Measurements from ENCODE around the gene F12.
"Not testable (repeated sequence)": the region's sequence is repeated elsewhere in the genome, so short reads cannot be mapped to it uniquely, and the experiment has no call there.

F12 gene

DNA sequence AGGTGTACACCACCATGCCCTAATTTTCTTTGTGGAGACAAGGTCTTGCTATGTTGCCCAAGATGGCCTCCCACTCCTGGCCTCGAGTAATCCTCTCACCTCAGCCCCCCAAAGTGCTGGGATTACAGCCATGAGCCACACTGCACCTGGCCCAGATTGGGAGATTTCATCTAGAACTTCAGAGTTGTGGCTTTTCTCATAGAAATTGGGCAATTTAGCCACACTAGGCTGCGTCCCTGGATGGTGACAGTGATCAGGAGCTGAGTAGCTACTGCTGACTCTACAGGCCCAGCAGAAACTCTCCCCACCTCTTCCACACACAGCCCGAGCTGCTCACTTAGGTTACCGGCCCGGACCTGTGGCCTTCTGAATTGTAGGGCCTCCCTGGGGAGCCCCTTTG, 16.6 kb downstream of the F12 start:
- H3K27ac ChIP-seq, result no peak overlapping the region

DNA sequence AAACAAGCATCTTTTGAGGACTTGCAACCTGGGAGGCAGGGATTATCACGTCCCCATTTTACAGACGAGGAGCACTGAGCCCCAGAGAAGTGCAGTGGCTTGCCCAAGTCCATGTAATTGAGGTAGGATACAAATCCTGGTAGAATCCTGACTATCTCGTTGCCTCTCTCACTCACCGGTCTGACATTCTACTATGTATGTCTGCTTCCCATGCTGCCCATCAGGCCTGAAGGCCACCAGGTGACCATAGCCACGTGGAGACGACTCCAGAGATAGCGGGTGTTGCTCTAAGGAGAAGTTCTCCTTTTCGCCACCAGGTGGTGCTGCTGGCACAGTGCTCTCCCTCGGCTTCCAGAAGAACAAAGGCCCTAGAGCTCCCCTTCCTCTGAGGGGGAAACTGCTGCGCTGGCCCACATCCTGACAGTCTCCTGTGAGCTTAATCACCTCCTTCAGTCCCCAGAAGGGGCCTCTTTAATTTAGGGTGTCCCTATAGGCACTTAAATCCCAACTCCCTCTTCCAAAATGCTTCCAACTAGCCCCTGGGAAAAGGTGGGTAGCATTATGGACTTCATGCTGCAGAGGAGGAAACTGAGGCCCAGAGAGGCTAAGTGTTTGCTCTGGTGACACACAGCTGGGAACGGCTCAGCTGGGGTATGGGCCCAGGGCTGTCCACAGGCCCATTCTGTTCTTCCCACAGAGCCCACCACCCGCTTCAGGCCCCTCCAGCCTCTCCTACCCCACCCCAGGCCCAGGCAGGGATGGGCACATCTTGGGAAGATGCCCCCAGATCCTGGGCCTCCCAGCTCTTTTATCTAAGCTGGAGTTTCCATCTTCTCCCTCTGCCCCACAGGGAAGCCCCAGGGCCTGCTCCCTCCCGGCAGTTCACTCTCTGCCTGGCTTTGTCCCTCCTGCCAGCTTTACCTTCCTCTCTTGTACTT, 18.7 kb downstream of the F12 start:
- no peak for DNase-seq (ENCODE audit: low read depth, low spot score)
- peak overlapping the region; percentile 69 for H3K27ac ChIP-seq

More for the DNA sequence above, 16.6 kb downstream of the F12 start:
- no peak for DNase-seq (ENCODE audit: low read depth, low spot score)

DNA sequence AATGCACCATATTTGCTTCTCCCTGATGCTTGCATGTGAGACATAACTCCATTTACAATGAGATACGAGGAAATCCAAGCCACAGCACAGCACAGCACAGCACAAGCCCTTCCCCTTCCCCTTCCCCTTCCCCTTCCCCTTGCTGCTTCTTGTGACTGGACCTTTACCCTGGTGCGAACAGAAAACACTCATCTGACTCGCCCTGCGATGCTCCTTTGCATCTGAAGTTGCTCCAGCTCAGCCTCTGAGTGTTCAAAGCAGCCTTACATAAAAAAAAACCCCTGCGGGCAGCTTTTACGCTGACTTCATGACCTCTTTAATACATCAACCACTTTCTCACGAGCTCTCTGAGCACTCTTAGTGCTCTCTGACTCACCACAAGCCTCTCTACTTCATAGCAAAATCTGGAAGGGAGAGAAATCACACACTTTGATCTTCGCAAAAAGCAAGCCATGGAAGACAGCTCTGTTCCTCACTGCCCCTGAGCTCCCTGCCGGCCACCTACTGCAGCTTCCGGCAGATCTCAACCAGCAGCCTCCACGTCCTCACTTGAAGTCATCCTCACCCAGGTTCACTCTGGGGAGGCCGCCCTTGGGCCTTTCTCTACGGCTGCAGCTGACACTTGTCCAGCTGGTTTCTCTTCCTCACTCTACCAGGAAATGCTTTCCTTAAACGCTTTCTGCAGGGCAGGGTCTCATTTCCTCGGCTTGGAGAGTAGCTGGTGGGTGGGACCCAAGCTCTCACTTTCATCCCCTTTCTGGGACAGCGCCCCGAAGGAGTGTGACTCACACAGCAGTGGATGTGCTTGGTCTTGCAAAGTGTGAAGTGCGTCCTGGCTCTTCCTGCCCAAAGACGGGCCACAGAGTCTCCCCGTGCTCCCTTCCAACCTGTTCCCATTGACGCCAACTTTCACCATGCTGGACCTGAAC, 19.9 kb downstream of the F12 start:
- peak; percentile 84 for DNase-seq (ENCODE audit: low read depth, low spot score)
- H3K27ac ChIP-seq, result peak overlapping the region; percentile 69

DNA sequence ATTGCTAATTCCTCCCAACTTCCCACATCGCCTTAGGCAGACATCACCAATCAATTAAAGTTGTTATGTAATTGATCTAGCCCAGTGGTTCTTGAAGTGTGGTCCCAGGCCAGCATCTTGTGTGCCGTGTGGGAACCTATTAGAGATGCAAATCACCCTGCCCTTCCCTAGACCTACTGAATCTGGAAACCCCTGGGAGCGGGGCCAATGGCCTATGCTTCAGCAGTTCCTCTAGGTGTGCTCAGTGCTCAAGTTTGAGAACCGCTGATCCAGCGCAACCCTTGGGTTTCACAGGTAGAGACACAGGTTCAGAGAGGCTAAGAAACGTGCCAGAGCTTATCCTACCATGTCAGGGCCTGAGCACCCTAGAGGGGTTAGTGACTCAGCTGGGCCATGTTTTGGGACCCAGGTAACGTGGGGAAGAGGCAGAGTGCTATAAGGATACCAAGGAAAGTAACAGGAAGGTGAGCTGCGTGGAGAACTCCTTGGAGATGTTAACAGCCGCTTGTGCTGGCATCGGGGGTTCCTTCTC, 20.8 kb downstream of the F12 start:
- no peak for DNase-seq (ENCODE audit: low read depth, low spot score)
- peak overlapping the region; percentile 69 for H3K27ac ChIP-seq

DNA sequence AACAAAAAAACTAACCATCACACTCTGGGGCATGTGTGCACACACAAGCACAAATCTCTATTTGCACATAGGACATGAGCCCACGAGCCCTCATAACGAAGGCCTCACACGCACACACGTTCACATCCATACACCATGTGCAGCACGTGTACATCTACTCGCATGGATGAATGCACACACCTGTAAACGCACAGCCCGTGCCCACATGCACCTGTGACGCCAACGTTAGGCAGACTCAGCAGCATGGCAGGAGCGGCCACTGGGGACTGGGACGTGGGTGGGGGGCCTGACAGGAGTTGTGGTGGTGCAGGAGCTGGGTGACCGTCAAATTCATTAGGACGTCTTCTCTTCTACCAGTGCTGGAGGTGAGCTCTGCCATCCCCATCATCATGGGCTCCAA, 22.0 kb downstream of the F12 start:
- no peak overlapping the region for H3K27ac ChIP-seq
- no peak for DNase-seq (ENCODE audit: low read depth, low spot score)

DNA sequence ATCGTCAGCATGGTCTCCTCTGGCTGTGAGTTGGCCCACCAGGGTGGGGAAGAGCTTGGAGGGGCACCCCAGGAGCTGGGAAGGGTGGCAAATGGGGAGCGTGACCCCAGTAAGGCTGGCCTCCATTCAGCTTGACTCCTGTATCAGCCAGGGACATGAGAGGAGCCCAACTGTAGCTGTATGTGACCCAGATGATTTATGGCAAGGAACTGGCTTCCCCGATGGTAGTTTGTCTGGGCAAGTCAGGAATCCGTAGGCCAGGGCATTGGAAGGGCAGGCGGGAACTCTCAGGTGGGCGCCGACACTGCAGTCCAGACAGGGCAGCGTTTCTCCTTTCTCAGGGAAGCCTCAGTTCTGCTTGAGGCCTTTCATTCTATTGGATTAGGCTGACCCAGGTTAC, 22.8 kb downstream of the F12 start:
- DNase-seq (ENCODE audit: low read depth, low spot score), result no peak
- H3K27ac ChIP-seq, result no peak overlapping the region

GRCh38 chr5:177385720-177386119, 23.6 kb downstream of the F12 start:
- DNase-seq (ENCODE audit: low read depth, low spot score), result no peak
- no peak overlapping the region for H3K27ac ChIP-seq

DNA sequence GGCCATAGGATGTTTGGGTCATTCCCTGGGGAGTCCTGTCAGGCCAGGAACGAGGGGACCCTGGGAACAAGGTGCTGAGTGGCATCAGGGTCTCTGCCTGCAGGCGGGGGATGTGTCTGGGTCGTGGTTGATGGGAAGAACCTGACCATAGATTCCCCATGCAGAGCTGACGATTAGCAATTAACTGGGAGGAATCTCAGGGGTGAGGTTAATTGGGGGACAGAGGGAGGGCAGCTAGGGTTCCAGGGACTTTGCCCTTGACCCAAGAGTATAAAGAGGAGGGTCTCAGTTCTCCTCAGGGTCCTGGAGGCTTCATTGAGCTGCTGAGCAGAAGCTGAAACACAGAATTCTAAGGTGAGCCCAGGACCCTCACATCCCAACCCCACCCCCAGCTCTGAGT, 25.2 kb downstream of the F12 start, which contains the start of gene SLC34A1:
TSS of gene SLC34A1 (plus strand) at position 301 of the 400 bp plus-strand sequence. CDS start 1,308 bp downstream, outside the sequence.
- DNase-seq (ENCODE audit: low read depth, low spot score), result no peak
- H3K27ac ChIP-seq, result no peak within 1 kb of the TSS

DNA sequence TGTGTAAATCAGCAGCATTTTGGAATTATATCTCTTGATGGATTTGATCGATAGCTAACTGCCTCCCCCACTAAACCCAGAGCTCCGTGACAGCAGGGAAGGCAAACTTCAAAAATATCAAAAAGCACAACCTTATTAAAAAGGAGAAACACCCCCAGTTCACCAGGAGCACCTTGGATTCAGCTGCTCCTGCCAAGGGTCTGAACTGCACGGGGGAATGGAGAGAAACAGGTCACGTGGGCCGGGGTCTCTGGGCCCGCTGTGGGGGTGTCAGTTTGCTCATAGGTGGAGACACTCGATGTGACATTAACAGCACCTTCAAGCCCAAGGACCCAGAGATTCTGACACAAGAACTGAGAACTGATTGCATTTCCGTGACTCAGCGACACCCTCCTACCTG, 26.2 kb downstream of the F12 start:
- DNase-seq (ENCODE audit: low read depth, low spot score), result no peak
- no peak overlapping the region for H3K27ac ChIP-seq

DNA sequence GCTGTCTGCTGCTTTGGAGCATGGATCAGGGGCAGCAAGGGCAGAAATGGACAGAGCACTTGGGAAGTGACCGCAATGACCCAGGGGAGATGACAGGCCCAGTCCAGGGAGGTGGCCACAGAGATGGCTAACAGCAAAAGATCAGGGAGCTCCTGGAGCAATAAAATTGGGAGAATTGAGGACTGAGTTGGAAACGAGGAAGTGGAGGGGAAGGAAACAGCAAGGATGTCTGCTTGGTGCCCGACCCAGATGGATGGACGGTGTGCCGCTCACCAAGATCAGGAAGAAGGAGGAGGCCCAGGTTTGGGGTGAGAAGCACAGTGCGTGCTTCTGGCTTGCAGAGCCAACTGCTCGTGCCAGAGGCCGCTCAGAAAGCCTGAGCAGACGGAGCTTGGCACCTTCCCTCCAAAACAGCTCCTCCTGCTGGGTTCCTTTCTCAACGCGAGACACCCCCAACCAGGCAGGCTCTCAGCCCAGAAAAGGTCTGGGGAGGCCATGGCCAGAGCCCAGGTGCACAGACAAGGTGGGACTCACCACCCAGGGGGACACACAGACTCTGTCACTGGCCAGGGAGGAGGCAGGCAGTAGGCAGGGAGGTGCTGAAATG, 26.8 kb downstream of the F12 start:
- no peak for DNase-seq (ENCODE audit: low read depth, low spot score)
- H3K27ac ChIP-seq, result no peak overlapping the region

DNA sequence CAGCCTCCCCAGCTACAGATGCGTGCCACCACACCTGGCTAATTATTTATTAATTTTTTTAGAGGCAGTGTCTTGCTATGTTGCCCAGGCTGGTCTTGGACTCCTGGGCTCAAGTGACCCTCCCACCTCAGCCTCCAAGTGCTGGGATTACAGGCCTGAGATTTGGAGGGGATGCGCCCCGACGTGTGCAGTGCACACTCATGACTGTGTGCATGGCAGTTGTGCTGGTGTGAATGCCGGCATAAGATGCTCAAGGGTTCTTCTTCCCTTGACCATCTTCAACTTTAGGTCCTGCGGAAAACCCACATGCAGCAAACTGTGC, 28.6 kb downstream of the F12 start:
- no peak for DNase-seq (ENCODE audit: low read depth, low spot score)
- no peak overlapping the region for H3K27ac ChIP-seq

DNA sequence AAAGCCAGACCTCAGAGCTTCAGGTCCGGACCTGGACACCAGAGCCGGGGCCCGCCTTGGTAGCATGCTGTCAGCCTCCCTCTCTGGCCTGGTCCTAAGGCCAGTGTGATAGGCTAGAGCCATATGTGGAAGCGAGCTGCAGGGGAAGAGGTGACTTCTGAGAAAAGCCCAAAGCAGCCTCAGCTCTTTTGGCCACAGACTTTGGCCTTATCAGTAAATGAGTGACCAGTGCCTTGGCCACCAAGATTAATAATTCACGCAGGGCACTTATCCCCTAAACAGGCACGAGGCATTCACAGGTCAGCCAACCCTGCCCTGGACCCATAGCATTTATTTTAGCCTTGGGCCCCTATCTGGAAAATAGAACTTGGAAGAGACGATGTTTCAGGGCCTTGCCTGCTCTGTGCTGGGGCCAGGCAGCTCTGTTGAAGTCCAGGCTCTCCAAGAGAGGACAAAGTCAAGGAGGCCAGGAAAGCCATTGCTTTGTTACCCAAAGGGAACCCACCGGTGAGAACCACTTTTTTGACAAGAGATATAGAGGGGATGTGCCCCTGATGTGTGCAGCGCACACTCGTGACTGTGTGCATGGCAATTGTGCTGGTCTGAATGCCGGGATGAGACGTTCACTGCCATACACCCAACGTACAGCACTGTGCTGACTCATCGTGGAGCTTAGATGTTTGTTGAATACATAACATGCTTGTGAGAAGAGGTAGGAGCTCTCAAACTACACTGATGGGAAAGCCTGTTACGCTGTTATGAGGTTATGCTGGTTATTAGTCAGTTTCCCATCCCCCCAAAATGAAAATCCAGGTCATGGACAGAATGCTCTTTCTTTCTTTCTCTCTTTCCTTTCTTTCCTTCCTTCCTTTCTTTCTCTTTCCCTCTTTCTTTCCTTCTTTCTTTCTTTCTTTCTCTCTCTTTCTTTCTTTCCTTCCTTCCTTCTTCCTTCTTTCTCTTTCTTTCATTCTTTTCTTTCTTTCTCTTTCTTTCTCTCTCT, 30.2 kb downstream of the F12 start:
- H3K27ac ChIP-seq, result no peak overlapping the region
- DNase-seq (ENCODE audit: low read depth, low spot score), result peak; percentile 75

DNA sequence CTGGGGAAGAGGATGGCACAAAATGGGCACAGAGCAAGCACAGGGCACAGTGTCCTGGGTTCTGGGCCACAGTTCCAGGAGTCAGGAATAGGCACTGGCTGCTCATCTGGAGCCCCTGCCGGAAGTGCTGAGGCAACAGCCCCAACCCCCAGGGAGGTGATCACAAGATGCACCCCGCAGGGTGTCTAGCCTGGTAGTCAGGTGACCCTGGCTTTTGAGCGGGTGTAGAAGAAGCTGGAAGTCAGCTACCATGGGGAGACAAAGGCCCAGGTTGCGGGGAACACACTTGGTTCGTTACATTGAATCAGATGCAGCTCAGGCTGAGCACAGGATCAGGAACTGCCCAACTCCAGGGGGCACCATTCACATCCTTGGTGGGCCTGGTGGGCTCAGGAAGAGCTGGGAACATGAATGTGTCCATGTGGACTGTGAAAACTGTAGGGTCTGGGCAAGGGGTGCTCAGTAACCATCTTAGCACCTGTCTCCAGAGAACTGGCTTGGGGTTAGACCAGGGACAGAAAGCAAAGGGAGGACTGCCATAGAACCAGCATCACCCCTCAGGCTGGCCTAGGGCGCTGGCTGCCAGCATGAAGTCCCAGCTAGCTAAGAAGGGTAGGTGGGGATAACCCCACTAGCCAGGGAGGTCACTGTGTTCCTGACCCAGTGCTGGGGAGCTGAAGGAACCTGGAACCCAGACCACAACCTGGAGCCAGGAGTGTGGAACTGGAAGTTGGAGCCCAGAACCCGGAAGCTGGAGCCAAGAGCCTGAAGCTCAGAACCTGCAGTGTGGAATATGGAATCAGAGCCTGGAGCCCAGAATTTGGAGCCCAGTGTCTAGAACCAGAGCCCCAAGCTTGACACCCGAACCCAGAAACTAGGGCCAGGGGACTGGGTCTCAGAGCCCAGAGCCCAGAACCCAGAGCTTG, 31.2 kb downstream of the F12 start:
- H3K27ac ChIP-seq, result no peak overlapping the region

GRCh38 chr5:177376107-177376506, 33.3 kb downstream of the F12 start:
- DNase-seq (ENCODE audit: low read depth, low spot score), result no peak
- no peak overlapping the region for H3K27ac ChIP-seq

More for the DNA sequence above, 31.2 kb downstream of the F12 start:
- DNase-seq (ENCODE audit: low read depth, low spot score), result no peak

DNA sequence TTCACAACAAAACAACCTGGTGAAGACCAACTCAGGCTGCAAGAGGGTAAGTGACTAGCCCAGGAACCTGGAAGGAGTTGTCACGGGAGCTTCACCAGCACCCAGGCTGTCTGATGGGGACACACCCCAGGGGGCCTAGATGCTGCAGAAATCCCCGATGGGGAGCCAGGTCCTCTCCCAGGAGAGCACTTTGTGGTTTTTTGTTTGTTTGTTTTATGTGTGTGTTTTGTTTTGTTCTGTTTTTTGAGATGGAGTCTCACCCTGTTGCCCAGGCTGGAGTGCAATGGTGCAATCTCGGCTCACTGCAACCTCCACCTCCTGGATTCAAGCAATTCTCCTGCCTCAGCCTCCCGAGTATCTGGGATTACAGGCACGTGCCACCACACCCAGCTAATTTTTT, 33.8 kb downstream of the F12 start:
- not testable (repeated sequence) for H3K27ac ChIP-seq; DNase-seq (ENCODE audit: low read depth, low spot score)

GRCh38 chr5:177374211-177374610, 35.2 kb downstream of the F12 start:
- DNase-seq (ENCODE audit: low read depth, low spot score), result no peak
- H3K27ac ChIP-seq, result no peak overlapping the region

DNA sequence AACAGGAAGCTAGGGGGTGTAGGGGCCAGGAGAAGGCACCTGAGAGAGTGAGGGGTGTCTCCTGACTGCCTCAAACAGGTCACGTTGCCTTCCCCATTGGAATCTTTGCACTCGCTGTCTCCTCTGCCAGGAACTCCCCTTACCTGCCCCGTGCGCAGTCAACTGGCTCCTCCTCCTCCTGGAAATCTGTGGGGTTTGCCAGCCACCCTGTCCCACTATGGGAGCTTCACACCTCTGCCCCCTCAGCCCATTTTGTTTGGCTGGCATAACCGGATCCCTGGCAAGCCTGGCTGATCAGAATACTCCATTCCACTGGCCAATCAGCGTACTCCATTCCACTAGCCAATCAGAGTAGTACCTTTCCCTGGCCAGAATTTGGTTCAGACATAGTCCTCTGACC, 35.6 kb downstream of the F12 start:
- no peak overlapping the region for H3K27ac ChIP-seq
- DNase-seq (ENCODE audit: low read depth, low spot score), result no peak

DNA sequence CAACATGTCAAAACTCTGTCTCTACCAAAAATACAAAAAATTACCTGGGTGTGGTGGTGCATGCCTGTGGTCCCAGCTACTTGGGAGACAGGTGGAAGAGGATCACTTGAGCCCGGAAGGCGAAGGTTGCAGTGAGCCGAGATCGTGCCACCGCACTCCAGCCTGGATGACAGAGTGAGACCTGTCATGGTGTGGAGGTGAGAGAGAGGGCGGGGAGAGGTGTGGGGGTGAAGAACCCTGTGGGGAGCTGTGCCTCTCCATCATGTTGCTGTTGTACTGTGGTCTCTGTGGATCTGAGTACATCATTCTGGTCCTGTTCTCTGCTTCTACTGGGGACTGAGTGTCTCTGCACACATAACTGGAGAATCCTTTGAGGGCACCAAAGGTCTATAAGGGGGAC, 36.5 kb downstream of the F12 start:
- no peak for DNase-seq (ENCODE audit: low read depth, low spot score)
- no peak overlapping the region for H3K27ac ChIP-seq

Data from epithelial cell of prostate (primary cell).